ENCODE results near the gene FOXK1. TPM values are rescaled to one million over a fixed set of nuclear protein-coding genes. Genes with fewer than 3 reads are reported as not detected.
A peak's percentile ranks its signal among the peaks of the same experiment; 100 is the strongest.

FOXK1 gene
- total and polyA plus RNA-seq, 2 of the 13 experiments (the other 11 are each of a cell fraction or from before 2014, with no cell fraction given) = 4.6 to 8.8 TPM

- TF ChIP-seq ZNF782 (CRISPR knock-in tag; IDR thresholded peaks at IDR 0.05; ENCODE audit: borderline replicate concordance) = peak; percentile 44; the same call in 1 of the 2 replicates
- TF ChIP-seq ZSCAN25 (CRISPR knock-in tag; IDR thresholded peaks at IDR 0.05) = peak; percentile 77
- TF ChIP-seq ZFY (CRISPR knock-in tag; IDR thresholded peaks at IDR 0.05) = peak; percentile 28; the same call in 1 of the 2 replicates
- TF ChIP-seq MAX (IDR thresholded peaks at IDR 0.05) = peak; percentile 98
- TF ChIP-seq GABPA (IDR thresholded peaks at IDR 0.05; ENCODE audit: low read depth, low read length) = peak; percentile 43; the same call in 1 of the 2 replicates
- TF ChIP-seq GABPA (CRISPR knock-in tag; IDR thresholded peaks at IDR 0.05; ENCODE audit: low read depth) = no peak
- TF ChIP-seq ZNF749 (CRISPR knock-in tag; IDR thresholded peaks at IDR 0.05; ENCODE audit: borderline replicate concordance) = no peak
- TF ChIP-seq ZNF550 (CRISPR knock-in tag; IDR thresholded peaks at IDR 0.05; ENCODE audit: borderline replicate concordance) = no peak
- TF ChIP-seq MED1 (CRISPR knock-in tag; IDR thresholded peaks at IDR 0.05) = peak; percentile 32; the same call in 1 of the 2 replicates
- no peak for TF ChIP-seq ZNF232 (CRISPR knock-in tag; IDR thresholded peaks at IDR 0.05; ENCODE audit: borderline replicate concordance)
Observed at GRCh38 chr7:4681886-4682620, at the start of gene FOXK1 (continued).

GRCh38 chr7:4633012-4633411 is 49.1 kb upstream of the FOXK1 start:
- DNase-seq (ENCODE audit: low spot score) (peak; percentile 50), FAIRE-seq (no peak), ATAC-seq (no peak)
- 58% methylated on average over 3 of the region's 3 CpGs for WGBS (ENCODE audit: low lambda C conversion rate)
- Histone ChIP-seq H3K36me3 (replicated peaks in 1 of 2; ENCODE audit: control insufficient read depth in 1 of 2, insufficient read depth in 2 of 2, low read length in 2 of 2) (no peaks in the 10 kb centered on the region), H3K4me3 (replicated peaks in 1 of 3; ENCODE audit: insufficient read depth in 1 of 3, low read depth in 2 of 3, low read length in 3 of 3) (no peak overlapping the region), H3K4me2 (ENCODE audit: low read depth, low read length) (no peak overlapping the region), H2AFZ (ENCODE audit: low read length) (no peak overlapping the region), H3K79me2 (ENCODE audit: insufficient read depth, low read length) (no peaks in the 10 kb centered on the region), H3K27ac (ENCODE audit: extremely low read length, insufficient read depth, low read length) (no peak overlapping the region), H4K20me1 (ENCODE audit: insufficient read depth, low read length) (no peaks in the 10 kb centered on the region), H3K9ac (ENCODE audit: insufficient read depth, low read depth, low read length) (no peak overlapping the region), H3K9me3 (ENCODE audit: low read length) (no peaks in the 10 kb centered on the region), H3K27me3 (ENCODE audit: control insufficient read depth in 1 of 2, insufficient read depth in 2 of 2, low read length in 2 of 2) (no peaks in the 10 kb centered on the region), H3K4me1 (ENCODE audit: insufficient read depth, low read length) (peaks cover 16% of the 10 kb centered on the region)
- BruUV-seq (replicated peaks) = no TSS peak
- in situ Hi-C loops (cut with HindIII; ENCODE audit: extremely low pct_ligation_motif_present, low pct_unique_long_range_greater_than_20kb) = no loop called here
- ChIA-PET POLR2A (no interaction called here), CTCF (ENCODE audit: low intra/inter-chr PET ratio, low total read pairs) (no interaction called here)
- intact Hi-C loops (cut with micrococcal nuclease; ENCODE audit: unreplicated experiment) = loop anchor here (5.0 kb wide), 1 partner anchor 196 kb away; no protein-coding TSS in a partner anchor
- TF ChIP-seq ZNF609 (CRISPR knock-in tag; IDR thresholded peaks at IDR 0.05; ENCODE audit: borderline replicate concordance) (no peak), NBN (conservative IDR thresholded peaks at IDR 0.05) (no peak), ZNF597 (CRISPR knock-in tag; IDR thresholded peaks at IDR 0.05) (no peak), SRSF4 (IDR thresholded peaks at IDR 0.05; ENCODE audit: low read depth, low read length, poor library complexity, severe bottlenecking) (no peak)

All from HepG2 (cell line).